HFFc6 (cell line): ENCODE measurements around the gene USP14. TPM values are rescaled to one million over a fixed set of nuclear protein-coding genes. Genes with fewer than 3 reads are reported as not detected.

ENCODE experiments used
- DNase-seq: peaks from one replicate; pipeline ENCODE4 v3.0.0-alpha.2; 2018
- H3K27ac Mint-ChIP-seq: 2 replicates; pipeline ENCODE4 v1.8.0; 2020; ENCODE audit warnings: mild to moderate bottlenecking, mixed read lengths
- H3K27me3 Mint-ChIP-seq: 2 replicates; pipeline ENCODE4 v1.8.0; 2021; ENCODE audit warnings: mild to moderate bottlenecking, moderate library complexity, mixed read lengths; ENCODE audit not compliant: insufficient read depth
- H3K36me3 Mint-ChIP-seq: 2 replicates; pipeline ENCODE4 v1.8.0; 2021; ENCODE audit warnings: low read depth, mixed read lengths
- H3K4me1 Mint-ChIP-seq: 2 replicates; pipeline ENCODE4 v1.8.0; 2020; ENCODE audit warnings: low read depth, mixed read lengths
- H3K4me3 Mint-ChIP-seq: 2 replicates; pipeline ENCODE4 v1.8.0; 2020; ENCODE audit warnings: mild to moderate bottlenecking, moderate library complexity, mixed read lengths
- H3K9me3 Mint-ChIP-seq: 2 replicates; pipeline ENCODE4 v1.8.0; 2020; ENCODE audit warnings: mild to moderate bottlenecking, mixed read lengths
- total RNA-seq, 6 experiments: library from RNA; stranded (reverse); fragmentation: NEBNext Ultra II Directional; extraction: Animal tissue kit (Norgen Biotek cat#: 25700); gene quantifications; 2 replicates in 1 of 6; 3 replicates in 5 of 6; pipeline ENCODE4 v1.2.3, GENCODE V29; 2021
- TF ChIP-seq, protein P1 (sequence below): fragments of 200-600 bp; sonication (generic); IDR thresholded peaks from 2 replicates; pipeline ENCODE4 v1.5.0; 2021; ENCODE audit warnings: antibody characterized with exemption, mild to moderate bottlenecking

Gene USP14
- total RNA-seq, 6 experiments from 2014 or later = 92.0 to 114 (median 101) TPM

DNA sequence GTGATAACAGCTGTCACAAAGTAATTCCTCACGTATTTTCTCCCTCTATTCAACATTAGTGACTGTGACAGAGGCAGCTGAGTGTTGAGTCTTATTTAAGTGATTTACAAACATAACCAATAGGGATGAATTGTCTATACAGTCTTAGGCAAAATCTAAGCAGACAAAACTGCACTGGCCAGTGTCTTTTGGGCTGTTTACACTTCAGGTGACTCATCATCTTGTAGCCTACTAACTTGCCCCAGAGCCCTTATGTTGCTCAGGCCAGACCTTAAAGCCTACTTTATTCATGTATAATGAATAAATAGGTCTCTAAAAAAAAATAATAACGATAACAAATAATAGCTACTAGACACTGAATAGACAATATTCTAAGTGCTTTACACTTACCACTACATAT, 92.3 kb downstream of the USP14 start:
- Mint-ChIP-seq H3K9me3 (no peaks in the 10 kb centered on the region), H3K4me3 (no peak overlapping the region), H3K4me1 (peaks cover 11% of the 10 kb centered on the region; the same call in 1 of the 2 replicates), H3K36me3 (peaks cover 20% of the 10 kb centered on the region), H3K27me3 (no peaks in the 10 kb centered on the region; the same call in 1 of the 2 replicates), H3K27ac (no peak overlapping the region)
- DNase-seq = peak; percentile 19
- TF ChIP-seq, protein P1, sequence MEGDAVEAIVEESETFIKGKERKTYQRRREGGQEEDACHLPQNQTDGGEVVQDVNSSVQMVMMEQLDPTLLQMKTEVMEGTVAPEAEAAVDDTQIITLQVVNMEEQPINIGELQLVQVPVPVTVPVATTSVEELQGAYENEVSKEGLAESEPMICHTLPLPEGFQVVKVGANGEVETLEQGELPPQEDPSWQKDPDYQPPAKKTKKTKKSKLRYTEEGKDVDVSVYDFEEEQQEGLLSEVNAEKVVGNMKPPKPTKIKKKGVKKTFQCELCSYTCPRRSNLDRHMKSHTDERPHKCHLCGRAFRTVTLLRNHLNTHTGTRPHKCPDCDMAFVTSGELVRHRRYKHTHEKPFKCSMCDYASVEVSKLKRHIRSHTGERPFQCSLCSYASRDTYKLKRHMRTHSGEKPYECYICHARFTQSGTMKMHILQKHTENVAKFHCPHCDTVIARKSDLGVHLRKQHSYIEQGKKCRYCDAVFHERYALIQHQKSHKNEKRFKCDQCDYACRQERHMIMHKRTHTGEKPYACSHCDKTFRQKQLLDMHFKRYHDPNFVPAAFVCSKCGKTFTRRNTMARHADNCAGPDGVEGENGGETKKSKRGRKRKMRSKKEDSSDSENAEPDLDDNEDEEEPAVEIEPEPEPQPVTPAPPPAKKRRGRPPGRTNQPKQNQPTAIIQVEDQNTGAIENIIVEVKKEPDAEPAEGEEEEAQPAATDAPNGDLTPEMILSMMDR = no peak

GRCh38 chr18:251572-251971, 93.2 kb downstream of the USP14 start:
- Mint-ChIP-seq H3K4me3 (no peak overlapping the region), H3K4me1 (peaks cover 11% of the 10 kb centered on the region; the same call in 1 of the 2 replicates), H3K36me3 (peaks cover 28% of the 10 kb centered on the region), H3K27me3 (no peaks in the 10 kb centered on the region; the same call in 1 of the 2 replicates), H3K27ac (no peak overlapping the region), H3K9me3 (no peaks in the 10 kb centered on the region)
- DNase-seq = no peak
- TF ChIP-seq, protein P1 = no peak

- H3K4me3 Mint-ChIP-seq = no peak overlapping the region
- H3K27ac Mint-ChIP-seq = no peak overlapping the region
- peaks cover 28% of the 10 kb centered on the region for H3K36me3 Mint-ChIP-seq
- DNase-seq = no peak
- peaks cover 11% of the 10 kb centered on the region; the same call in 1 of the 2 replicates for H3K4me1 Mint-ChIP-seq
- H3K27me3 Mint-ChIP-seq = no peaks in the 10 kb centered on the region; the same call in 1 of the 2 replicates
- TF ChIP-seq, protein P1 = no peak
- no peaks in the 10 kb centered on the region for H3K9me3 Mint-ChIP-seq
Measured at GRCh38 chr18:253121-253520, 94.8 kb downstream of the USP14 start.

DNA sequence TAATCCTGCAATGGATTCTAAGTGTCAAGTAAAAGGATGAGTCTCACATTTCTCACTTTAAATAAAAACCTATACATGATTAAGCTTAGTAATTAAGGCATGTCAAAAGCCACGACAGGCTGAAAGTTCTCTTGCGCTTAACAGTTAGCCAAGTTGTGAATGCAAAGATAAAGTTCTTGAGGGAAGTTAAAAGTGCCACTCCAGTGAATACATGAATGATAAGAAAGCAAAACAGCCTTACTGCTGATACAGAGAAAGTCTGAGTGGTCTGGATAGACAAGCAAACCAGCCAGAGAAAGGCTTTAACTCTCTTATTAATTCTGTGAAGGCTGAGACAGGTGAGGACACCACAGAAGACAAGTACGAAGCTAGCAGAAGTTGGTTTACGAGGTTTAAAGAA, 96.8 kb downstream of the USP14 start:
- TF ChIP-seq, protein P1 = no peak
- Mint-ChIP-seq H3K9me3 (no peaks in the 10 kb centered on the region), H3K27ac (no peak overlapping the region), H3K27me3 (no peaks in the 10 kb centered on the region; the same call in 1 of the 2 replicates), H3K4me3 (no peak overlapping the region), H3K4me1 (peaks cover 11% of the 10 kb centered on the region; the same call in 1 of the 2 replicates), H3K36me3 (peaks cover 21% of the 10 kb centered on the region)
- no peak for DNase-seq

DNA sequence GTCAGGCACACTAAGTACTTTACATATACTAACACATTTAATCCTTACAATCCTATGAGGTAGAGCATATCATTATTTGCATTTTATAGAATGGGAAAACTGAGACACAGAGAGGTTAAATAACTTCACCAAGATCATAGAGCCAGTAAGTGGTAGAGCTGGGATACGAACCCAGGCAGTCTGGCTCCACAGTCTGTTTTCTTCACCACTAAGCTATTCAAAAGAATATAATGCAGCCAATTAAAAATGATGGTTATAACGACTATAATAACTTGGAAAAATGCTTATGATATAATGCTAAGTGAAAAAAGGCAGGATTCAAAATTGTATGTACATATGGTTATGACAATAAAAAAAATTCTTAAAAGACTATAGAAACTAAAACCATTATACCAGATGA, 102.2 kb downstream of the USP14 start:
- peaks cover 13% of the 10 kb centered on the region for H3K4me1 Mint-ChIP-seq
- H3K9me3 Mint-ChIP-seq = no peaks in the 10 kb centered on the region

More for the DNA sequence above, 102.2 kb downstream of the USP14 start:
- no peak for DNase-seq
- TF ChIP-seq, protein P1 = no peak
- H3K4me3 Mint-ChIP-seq = no peak overlapping the region
- no peak overlapping the region for H3K27ac Mint-ChIP-seq
- H3K27me3 Mint-ChIP-seq = no peaks in the 10 kb centered on the region; the same call in 1 of the 2 replicates
- peaks cover 20% of the 10 kb centered on the region for H3K36me3 Mint-ChIP-seq
